HG03565 (cell line): Measurements from ENCODE around the gene PSMB11.

Experiments used
- ATAC-seq: cut with Tn5 transposase; IDR thresholded peaks from one replicate; pipeline ENCODE4 v1.9.1; 2021; ENCODE audit warnings: mild to moderate bottlenecking, moderate library complexity; ENCODE audit not compliant: unreplicated experiment

The PSMB11 gene

DNA sequence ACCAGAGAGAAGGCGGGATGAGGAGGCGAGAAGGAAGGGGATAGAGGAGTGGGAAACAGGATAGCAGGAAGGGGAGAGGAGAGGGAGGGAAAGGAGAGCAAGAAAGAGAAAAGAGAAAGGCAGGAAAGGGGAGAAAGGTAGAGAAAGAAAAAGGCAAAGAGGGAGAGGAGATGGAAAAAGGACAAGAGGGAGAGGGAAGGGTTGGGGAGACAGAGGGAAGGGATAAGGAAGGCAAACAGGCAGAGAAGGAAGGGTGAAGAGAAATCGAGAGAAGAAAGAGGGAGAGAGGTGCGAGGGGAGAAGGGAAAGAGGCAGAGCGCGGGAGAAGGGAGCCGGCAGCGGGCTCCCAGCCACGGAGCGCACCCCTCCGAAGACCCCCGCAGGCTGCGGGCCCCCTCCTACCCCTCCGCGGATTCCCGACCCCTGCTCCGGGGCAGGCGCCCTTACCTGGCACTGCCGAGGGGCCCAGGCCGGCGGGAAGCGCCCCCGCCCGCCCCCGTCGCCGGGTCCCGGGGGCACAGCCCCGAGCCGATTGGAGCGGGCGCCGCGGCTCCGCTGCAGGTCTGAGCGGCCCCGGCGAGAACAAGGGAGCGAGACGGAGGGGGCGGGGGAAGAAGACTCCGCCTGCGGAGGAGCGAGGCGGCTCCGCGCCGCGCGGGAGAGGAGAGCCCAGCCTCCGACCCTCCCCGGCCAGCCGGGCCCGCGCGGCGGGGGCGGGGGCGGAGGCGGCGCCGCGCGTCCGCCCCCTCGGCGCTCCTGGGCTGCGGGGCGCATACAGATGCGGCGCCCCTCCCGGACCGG lies 15.1 kb downstream of the PSMB11 start, which contains the start of gene CDH24:
CDH24 (minus strand) TSS at position 565 of the 801 bp plus-strand sequence. CDS start 1,787 bp downstream, outside the sequence.
- ATAC-seq: no peak

DNA sequence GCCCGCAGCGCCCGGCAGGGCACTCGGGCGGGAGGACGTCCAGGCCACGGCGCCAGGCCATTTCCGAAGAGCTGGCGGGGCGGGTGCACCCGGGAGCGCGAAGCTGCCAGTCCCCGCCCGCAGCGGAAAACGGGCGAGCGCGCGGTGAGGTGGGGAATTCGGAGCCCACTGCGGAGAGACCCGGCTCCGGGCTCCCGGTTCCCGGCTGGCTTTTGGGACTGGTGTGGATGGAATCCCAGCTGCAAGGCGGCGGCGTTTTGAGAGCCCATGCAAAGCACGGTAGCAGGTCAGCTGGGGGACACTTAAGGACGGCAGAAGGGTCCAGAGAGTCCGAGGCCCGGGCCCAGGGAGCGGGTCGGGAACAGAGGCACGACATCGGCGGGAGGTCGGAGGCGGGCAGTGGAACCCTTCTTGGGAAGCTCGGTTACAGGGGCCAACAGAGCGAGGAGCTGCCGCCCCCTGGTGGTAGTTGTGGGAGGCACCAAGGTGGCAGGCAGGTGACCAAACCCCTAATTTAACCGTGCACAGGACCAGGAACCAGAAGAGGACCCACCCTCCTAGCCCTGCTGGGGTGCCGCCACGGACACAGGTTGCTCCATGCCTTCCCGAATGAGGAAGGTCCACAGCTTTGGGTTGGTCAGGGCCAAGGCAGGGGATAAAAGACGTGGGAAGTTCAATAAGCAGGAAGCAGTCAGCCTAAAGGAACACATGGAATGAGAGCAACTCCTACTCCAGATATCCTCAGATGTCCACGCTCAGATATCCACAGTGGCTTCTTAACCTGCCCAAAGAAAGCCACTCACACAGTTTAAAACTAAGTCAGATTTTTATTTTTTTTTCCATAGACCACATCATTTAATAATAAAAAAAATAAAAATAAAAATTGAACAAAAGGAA lies 16.0 kb downstream of the PSMB11 start:
- peak; percentile 36 for ATAC-seq

DNA sequence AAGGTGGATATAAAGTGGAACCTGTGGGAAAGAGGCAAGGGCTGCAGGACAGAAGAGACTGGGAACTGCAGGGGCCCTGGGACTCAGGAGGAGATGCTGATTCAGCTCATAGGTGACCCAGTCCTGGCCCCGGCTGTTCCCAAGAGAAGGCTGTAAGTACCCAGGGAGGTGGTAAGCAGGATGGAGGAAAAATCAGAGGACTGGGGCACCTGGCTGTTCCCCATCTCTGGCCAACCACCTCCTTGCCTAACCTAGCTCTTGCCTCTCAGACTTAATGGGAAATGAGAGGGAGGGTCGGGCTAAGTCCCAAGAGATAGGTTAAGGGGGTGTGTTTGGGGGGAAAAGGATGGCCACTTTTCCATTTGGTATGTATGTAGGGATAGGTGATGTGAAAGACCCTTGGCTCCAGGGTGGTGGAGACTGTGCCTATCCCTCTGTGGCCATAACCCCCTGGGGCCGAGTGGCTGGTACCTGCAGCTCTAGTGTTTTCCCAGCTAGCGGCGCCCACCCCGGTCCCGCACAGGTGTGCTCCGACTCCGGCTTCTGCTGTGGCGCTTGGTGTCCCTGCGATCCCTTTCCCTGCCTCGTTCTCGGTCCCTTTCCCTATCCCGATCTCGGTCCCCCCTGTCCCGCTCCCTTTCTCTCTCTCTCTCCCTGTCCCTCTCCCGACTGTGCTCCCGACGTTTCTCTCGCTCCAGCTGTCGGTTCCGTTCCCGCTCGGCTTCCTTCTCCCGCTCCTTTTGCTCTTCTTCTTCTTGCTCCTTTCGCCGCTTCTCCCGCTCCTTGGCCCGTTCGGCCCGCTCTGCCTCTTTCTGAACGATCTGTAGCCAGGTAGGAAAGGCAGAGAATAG lies 16.9 kb downstream of the PSMB11 start:
- ATAC-seq: no peak

DNA sequence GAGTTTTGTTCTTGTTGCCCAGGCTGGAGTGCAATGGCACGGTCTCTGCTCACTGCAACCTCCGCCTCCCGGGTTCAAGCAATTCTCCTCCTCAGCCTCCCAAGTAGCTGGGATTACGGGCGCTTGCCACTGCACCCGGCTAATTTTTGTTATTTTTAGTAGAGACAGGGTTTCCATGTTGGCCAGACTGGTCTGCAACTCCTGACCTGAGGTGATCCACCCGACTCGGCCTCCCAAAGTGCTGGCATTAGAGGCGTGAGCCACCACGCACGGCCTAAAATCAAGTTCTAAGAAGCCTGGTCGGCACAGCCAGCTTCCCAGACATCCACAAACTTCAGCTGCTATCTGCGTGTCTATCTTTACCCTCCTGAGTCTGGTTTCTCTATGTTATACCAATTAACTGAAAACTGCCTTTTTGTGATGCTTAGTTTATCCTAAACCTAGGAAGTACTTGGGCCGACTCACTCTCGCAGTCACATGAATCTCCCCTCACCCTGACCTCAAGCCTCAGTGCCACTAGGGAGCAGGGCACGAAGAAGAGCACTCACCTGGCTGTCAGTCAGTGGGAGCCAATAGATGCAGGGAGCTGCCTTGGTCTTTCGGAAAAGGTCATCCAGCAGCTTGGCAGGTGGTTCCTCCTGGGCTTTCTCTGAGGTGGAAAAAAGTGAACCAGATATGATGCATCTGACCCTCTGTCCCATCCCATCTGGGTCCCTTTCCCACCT lies 18.7 kb downstream of the PSMB11 start:
- no peak for ATAC-seq

DNA sequence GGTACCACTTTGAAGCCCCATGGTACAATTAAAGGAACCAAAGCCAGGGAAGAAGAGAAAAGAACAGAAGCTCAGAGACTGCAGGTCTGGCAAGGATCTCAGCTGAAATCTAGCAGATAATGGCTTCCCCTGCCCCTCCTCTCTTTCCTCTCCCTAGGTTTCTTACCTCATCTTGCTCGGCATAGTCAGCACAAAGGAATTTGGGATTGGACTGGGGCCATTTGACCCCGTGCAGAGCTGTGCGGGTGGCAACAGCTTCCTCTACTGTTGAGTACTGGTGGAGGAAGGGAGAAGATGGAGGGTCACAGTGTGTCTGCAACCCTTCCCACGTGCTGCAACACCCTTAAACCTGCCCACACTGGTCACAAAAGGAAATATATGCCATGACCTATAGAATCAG lies 20.0 kb downstream of the PSMB11 start:
- ATAC-seq: no peak

DNA sequence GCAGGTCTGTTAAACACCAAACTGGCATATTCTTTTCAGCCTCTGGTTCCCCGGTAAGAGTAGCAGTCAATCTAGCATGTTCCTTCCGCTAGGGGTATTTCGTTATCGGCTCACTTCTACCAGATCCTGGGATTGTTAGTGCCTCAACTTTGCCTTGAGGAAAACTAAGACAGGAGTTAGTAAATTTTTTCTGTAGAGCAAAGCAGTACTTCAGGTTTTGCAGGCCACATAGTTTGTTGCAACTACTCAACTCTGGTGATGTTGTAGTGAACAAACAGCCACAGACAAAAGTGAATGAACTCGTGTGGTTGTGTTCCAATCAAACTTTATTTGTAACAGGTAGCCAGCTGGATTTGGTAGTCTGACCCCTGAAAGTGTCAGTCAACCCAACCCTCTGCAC lies 21.6 kb downstream of the PSMB11 start:
- ATAC-seq: no peak

DNA sequence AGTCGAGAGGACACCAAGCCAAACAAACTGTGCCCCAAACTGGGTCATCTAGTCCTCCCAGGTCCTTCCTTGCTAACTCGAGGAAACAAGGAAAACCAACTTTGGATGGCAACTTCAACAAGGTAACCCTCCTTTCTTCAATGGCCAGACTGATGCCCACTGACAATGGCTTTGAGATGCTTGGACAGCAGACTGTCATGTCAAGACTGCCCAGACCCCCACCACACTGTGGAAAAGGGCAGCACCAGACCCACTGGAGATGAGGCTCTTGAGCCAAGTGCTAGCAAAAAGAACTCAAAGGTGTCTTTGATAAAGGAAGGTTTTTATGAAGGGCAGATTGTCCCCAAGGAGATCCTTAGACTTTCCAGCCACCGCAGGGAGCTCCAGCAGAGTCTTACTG lies 24.4 kb downstream of the PSMB11 start:
- ATAC-seq: no peak

DNA sequence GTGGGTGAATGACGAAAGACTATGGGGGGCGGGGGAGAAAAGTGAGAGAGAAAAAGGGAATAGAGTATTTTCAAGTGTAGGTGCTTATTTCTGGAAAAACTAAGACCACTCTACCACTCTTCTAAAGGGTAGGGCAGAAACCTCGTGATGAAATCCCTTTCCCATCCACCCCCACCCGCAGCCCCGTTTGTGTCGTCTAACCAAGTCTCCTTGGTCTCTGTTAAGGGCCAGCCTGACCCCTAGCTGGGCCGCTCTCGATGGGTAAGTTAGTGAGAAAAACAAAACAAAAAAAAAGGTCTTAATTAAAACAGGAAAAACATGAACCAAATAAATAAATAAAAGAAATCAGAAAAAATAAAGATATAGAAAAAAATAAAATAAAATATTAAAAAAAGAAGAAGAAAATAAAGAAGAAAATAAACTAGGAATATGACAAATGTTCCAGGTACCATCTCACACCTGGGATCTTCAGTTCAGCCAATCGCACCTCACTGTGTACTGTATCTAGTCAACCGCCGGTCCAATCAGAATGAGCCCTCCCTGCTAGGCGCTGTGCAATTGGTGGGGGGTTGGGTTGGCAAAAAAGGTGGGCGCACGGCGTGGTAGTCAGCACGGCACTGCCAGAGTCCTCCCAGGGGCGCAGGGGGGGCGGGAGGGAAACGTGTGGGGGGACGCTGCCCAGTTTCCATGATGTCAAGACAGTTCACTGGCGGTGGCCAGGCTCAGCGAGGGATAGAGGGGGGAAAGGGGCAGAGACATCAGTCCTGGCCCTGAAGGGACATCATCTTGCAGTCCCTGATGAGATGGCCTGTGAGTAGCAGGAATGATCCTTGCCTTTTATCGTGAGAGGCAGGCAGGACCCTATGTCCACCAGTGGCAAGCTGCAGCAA lies 25.1 kb downstream of the PSMB11 start:
- no peak for ATAC-seq

DNA sequence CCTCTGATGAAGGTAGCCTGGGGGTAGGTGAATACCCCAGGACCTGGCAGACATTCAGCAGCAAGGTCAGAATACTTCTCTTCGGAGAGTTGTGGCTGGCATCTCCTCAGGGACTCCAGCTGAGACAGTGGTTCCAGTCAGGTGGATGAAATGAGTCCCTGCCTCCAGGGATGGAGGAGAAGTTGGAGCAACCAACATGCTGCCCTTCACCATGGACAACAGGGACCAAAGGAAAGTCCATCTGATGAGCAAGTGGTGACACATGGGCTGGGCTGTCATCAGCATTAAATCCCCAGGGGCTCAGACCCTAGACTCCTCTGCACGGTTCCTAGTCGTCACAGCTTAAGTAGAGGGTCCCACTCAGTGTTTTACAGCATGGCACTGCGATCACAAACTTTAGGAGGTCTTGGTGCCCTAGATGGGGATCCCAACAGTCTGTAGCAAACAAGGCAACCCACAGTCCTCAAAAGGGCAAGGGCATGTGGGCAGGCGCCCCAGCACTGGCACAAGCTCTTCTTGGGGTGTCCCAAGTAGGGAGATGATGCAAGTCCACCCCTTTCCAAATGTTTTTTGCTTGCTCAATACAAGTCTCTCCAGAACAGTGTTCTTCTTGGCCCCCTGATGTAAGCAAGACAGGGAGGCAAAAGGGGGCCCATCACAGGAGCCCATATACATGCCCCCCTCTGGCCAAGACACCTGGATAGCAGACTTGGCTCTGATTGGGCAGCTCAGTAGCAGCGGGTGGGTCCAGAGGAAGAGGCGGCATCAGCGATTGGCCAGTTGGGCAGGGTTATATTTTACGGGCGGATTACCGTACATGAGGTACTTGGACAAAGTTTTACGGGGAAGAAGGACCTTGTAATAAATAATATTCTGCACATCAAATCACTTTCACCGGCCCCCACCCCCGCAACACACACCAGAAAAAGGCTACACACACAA lies 26.1 kb downstream of the PSMB11 start:
- no peak for ATAC-seq

DNA sequence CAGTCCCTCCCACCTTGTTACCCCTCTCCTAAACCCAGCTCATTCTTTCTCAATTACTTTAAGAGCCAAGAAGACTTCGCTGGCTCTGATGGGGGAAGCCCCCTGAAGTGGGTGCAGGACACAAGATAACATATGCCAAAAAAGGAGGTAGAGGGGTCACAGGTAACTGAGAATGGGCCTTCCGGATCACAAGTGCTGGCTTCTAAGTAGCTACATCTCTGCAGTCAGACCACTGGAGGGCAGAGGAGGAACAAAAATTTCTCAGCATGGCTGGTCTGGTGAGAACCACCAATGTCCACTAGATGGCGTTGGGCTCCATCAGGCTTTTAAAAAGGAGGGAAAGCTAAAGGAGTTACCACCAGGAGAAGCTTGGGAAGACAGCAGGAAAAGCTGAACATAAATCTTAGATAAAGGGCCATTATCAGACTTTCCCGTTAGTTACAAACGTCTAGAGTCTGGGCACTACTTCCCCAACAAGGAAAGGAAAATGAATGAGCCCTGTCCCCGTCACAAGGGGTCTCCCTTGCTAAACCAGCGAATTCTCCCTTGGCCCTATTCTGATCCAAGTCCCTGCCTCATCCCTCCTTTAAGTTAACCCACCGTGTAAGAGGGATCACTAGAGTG lies 26.9 kb downstream of the PSMB11 start:
- peak; percentile 64 for ATAC-seq

DNA sequence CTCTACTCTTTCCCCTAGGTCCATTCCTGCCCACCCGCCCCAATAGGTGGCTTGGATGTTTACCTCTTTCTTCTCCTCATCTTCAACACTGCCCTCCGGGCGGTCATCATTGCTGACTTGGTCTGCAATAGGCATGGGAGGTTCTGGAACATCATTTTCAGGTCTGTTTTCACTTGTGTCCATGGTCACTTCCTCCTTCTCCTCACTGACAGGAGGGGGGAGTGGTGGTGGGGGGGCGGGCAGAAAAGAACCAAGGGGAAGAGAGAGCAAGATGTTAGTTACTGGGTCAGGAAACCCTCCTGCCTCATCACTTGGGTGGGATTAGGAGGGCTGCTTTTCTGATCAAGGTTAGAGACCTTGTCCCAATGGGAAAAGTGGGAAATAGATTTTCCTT lies 27.4 kb downstream of the PSMB11 start:
- no peak for ATAC-seq

DNA sequence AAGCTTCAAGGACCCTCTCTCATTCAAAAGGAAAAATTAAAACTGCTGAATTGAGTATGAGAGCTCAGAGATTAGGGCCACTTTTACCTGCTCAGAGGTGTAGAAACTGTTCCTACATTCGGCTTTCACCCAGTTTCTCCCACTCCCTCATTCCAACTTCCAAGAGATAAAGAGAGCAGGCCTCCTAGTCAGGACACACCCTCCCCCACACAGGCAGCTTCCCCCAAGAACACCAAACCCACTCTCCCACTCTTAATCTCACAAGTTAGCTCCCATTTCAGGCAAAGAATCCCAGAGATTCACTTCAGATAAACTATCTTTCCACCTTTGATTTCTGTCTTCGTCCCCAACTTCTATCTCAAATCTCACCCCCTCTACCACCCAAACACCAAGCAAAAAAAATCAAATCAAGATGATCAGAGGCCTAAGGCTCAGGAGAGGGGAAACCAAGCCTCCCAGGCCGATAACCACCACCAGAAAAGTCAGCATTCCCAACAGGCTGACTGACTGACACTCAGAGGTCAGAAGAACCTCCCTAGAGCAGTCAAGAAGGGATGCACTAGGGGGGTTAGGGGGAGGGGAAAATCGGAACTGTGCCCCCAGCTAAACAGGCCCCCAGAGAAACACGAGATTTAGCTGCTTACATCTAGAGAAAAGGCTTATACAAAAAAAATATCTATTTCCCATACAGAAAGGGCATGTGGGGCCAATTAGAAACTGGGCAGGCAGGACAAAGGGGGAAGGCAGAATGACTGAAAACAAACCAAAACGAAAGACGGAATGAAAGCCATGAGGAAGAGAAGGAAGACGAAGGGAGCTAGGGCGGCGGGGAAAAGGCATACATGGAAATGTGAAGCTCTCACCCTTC lies 28.5 kb downstream of the PSMB11 start:
- ATAC-seq: no peak

DNA sequence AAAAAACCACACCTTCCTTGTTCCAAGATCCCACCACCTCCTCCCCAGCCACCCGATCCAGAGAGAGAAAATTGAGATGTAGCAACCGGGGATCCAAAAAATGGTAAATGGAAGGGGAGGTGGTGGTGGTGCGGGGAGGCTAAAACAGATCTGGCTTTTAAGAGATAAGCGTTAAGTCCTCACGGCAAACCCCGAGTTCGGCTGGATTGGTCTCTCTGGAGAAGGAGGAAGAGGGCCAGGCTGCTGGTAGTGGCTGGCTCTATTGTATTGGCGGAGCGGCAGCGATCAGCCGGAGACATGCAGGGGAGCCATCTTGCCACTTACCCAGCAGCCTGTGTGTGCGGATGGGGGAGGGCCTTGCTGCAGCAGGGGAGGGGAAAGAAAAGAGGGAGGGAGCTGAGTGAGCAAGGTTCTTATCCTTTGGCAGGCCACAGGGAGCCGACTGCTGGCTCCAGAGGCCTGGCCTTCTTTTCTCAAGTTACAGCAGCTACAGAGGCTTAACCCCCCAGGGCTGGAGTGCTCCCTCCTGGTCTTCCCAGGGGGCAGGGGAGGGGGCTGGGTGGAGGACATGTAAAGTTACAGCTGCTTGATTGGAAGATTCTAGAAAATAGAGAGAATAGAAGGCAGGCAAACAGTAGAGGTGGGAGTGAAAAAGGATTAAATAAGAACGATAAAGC lies 29.4 kb downstream of the PSMB11 start:
- ATAC-seq: peak; percentile 78

DNA sequence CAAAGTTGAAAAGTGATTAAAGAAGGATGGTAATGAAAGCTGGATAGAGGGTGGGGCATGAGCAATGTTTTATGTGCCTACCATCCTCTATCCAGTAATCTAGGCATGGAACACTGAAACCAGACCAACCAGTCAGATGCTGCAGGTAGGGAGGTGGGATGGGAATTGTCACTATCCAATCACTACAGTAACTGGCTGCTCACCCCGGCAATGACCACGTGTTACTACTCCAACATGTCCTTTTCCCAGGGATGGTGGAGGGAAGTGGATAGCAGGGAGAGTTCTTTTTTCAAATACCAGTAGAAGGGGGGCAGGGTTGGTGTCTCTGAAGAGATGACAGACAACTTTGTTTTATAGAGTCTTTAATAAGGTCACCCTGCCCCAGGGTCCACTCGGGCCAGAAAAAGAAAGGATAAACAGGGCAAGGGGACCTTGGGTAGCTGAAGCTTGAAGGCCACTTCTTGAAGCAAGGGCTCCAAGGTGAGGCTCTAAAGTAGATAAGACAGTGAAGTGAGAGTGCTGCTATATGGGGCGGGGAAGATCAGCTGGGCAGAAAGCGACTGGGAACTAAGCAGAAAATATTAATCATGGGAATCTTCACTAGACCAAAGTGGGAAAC lies 30.0 kb downstream of the PSMB11 start:
- ATAC-seq: no peak

DNA sequence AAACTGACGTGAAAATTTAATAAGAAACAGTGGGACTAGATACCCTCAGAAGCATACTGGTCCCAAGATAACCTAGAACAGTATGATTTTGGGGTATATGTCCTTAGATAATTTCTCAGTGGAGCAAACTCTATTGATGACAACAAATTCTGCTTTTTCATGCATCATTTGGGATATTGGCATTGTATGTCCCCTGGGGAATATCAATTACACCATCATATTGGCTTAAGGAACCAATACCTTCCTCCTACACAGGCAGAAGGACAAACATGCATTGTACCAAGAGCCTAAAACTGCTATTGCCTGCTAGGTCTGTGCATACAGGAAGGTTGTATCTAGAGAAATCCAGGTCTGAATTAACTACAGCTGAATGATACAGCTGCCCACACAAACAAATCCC lies 32.9 kb downstream of the PSMB11 start:
- ATAC-seq: no peak
